DOHH2 (cell line): ENCODE results near the gene TMEM139.

ENCODE experiments used
- EZH2phosphoT487 ChIP-seq: fragments of 200-600 bp; sonication (generic); IDR thresholded peaks from 2 replicates; pipeline ENCODE4 v1.6.1; 2017; ENCODE audit warnings: borderline replicate concordance, mild to moderate bottlenecking, antibody characterized with exemption, low read length, moderate library complexity, mixed read lengths
- TF ChIP-seq, protein P1 (sequence below): fragments of 200-600 bp; sonication (generic); IDR thresholded peaks from one replicate; pipeline ENCODE4 v1.5.1; 2014; ENCODE audit warnings: antibody characterized with exemption, mild to moderate bottlenecking, low read depth, low read length; ENCODE audit not compliant: poor library complexity, severe bottlenecking

DNA sequence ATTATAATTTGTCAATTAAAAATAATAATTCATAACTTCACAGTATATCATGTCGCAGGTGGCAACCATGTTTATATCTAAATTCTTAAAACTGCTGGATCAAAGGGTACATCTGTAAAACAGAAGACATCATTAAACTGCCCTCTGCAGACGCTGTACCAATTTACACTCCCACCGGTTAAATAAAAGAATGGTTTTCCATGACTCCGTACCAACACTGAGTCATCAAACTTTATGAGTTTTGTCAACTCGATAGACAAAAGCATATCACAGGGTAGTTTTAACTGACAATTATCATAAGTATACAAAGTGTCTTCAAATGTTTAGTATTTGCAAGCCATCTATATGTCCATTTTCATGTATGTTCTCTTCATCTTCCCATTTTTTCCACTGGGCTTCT is 27.3 kb upstream of the TMEM139 start:
- TF ChIP-seq, protein P1, sequence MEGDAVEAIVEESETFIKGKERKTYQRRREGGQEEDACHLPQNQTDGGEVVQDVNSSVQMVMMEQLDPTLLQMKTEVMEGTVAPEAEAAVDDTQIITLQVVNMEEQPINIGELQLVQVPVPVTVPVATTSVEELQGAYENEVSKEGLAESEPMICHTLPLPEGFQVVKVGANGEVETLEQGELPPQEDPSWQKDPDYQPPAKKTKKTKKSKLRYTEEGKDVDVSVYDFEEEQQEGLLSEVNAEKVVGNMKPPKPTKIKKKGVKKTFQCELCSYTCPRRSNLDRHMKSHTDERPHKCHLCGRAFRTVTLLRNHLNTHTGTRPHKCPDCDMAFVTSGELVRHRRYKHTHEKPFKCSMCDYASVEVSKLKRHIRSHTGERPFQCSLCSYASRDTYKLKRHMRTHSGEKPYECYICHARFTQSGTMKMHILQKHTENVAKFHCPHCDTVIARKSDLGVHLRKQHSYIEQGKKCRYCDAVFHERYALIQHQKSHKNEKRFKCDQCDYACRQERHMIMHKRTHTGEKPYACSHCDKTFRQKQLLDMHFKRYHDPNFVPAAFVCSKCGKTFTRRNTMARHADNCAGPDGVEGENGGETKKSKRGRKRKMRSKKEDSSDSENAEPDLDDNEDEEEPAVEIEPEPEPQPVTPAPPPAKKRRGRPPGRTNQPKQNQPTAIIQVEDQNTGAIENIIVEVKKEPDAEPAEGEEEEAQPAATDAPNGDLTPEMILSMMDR = no peak
- TF ChIP-seq EZH2phosphoT487 = no peak
